Mononuclear cell (primary cell): ENCODE measurements around the gene B9D2. TPM values are rescaled to one million over a fixed set of nuclear protein-coding genes. Genes with fewer than 3 reads are reported as not detected.
A peak's percentile ranks its signal among the peaks of the same experiment; 100 is the strongest.
"Not testable (repeated sequence)": the region's sequence is repeated elsewhere in the genome, so short reads cannot be mapped to it uniquely, and the experiment has no call there.

Experiments
- H3K27me3 ChIP-seq: 2 replicates; pipeline ENCODE4 v1.6.0; 2011; ENCODE audit warnings: low read length, control low read depth; ENCODE audit not compliant: insufficient read depth
- H3K4me1 ChIP-seq: 2 replicates; pipeline ENCODE4 v1.5.1; 2011; ENCODE audit warnings: mild to moderate bottlenecking, low read length, control low read depth; ENCODE audit not compliant: insufficient read depth
- H3K4me3 ChIP-seq: 2 replicates; pipeline ENCODE4 v1.5.1; 2011; ENCODE audit warnings: mild to moderate bottlenecking, low read length, moderate library complexity
- H3K9me3 ChIP-seq: 2 replicates; pipeline ENCODE4 v1.5.1; 2011; ENCODE audit warnings: low read depth, mild to moderate bottlenecking, control low read depth, low read length
- total RNA-seq: library from RNA; depleted of rRNA; stranded (reverse); fragments of >200 nt; gene quantifications from one replicate; pipeline ENCODE4 v1.2.3, GENCODE V29; 2012

B9D2 gene
- total RNA-seq, 1 donor = 3.8 TPM

DNA sequence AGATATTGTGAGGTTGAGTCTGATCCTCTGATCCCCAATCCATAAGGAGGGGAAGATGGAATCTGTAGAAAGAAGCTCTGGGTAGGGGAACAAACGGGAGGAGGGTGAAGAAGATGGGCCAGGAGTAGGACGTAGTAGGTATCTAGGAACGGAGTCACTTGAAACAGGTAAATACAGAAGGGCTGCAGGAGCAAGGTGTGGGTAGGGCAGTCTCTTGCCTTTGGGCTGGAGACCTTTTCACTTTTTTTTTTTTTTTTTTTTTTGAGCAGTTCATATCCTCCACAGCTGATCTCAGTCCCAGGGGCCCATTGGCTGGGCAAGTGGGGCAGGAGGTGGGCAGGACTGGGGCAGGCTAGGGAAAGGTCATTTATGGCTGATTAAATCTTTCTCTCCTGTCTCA lies 35.1 kb upstream of the B9D2 start:
- Histone ChIP-seq H3K4me3 (no peak overlapping the region), H3K4me1 (peaks cover 34% of the 10 kb centered on the region), H3K9me3 (no peaks in the 10 kb centered on the region), H3K27me3 (no peaks in the 10 kb centered on the region)

DNA sequence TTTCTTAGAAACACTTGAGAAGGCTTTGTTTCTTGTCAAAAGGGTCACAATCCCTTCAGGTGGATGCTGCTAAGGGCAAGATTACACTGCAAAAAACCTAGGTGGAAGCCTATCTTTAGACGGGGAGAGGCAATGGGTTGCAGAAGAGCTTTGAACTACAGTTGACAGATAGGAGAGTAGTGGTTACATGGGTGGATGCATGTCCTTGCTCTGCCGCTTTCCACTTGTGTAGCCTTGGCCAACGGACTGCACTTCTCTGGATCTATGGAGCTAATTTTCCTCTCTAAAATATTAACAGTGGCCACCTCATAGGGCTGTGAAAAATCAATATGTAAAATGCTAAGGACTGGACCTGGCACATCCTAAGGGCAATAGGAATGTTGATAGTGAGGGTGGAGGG lies 34.6 kb upstream of the B9D2 start:
- H3K4me1 ChIP-seq = peaks cover 39% of the 10 kb centered on the region
- peak overlapping the region; percentile 92 for H3K4me3 ChIP-seq
- H3K27me3 ChIP-seq = no peaks in the 10 kb centered on the region
- no peaks in the 10 kb centered on the region for H3K9me3 ChIP-seq

DNA sequence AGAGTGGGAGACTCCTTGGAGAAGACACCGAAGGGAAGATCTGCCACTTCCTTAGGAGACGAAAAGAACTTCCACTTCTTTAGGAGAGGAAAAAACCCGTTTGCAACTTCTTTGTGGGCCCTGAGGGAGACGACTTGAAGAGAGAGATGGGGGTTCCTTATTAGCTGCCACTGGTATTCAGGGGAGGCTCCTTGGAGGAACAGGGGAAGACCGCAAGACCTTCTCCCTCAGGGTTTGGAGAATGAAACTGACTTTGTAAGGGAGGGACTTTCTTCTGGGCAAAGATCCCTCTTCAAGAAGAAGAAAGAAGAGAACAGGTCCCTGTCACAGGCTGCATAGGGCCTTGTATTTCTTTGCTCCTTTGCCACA lies 34.1 kb upstream of the B9D2 start:
- no peaks in the 10 kb centered on the region for H3K9me3 ChIP-seq
- peak overlapping the region; percentile 92 for H3K4me3 ChIP-seq
- H3K27me3 ChIP-seq = no peaks in the 10 kb centered on the region
- H3K4me1 ChIP-seq = peaks cover 40% of the 10 kb centered on the region

GRCh38 chr19:41397086-41398049 lies 33.4 kb upstream of the B9D2 start, which contains the start of the genes BCKDHA and EXOSC5:
Gene BCKDHA (plus strand): TSS chr19:41397818. CDS start chr19:41397828, 10 bp downstream.
Gene EXOSC5 (minus strand): TSS chr19:41397359. CDS start chr19:41397328, 31 bp downstream.
- no peaks in the 10 kb centered on the region for H3K9me3 ChIP-seq
- H3K27me3 ChIP-seq = no peaks in the 10 kb centered on the region

DNA sequence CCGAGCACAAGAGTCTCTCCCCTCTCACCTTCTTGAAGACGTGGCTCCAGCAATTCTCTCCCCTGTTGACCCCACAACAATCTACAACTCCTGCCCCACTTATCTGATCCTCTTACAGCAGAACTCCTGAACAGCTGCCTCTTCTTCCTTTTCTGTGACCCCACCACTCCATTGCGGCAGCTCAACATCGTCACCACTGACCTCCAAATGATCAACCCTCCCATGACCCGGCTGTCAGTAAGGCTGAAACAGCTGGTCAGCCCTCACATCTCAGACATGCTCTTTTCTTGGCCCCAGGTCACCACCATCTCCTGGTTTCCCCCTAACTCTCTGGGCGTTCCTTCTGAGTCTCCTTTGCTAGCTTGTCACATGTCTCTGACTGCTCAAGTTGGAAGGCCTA lies 31.4 kb upstream of the B9D2 start:
- Histone ChIP-seq H3K9me3 (no peaks in the 10 kb centered on the region), H3K4me1 (peaks cover 40% of the 10 kb centered on the region), H3K27me3 (no peaks in the 10 kb centered on the region), H3K4me3 (no peak overlapping the region)

More at GRCh38 chr19:41397086-41398049, 33.4 kb upstream of the B9D2 start, which contains the start of the genes BCKDHA and EXOSC5:
- Histone ChIP-seq H3K4me3 (peak within 1 kb of the TSS; percentile 92), H3K4me1 (peaks cover 40% of the 10 kb centered on the region)

DNA sequence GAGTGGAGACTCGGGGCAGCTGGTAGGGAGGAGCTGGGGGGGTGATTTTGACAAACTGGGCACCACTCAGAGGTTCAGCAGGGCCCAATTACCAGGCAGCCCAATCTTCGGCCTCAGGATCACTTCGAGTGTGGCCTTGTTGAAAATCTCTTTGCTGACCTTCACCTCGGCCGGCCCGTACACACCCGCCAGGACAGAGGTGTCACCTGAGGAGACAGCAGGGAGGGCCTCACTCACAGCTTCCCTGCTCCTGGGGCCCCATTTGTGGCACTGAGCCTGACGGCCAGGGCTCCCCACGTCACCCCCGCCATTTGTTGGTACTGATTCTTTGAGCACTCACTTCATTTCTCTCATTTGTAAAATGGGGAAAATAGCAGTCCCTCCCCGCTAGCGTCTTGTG lies 28.8 kb upstream of the B9D2 start:
- Histone ChIP-seq H3K27me3 (no peaks in the 10 kb centered on the region), H3K4me3 (no peak overlapping the region), H3K4me1 (peaks cover 26% of the 10 kb centered on the region), H3K9me3 (no peaks in the 10 kb centered on the region)

DNA sequence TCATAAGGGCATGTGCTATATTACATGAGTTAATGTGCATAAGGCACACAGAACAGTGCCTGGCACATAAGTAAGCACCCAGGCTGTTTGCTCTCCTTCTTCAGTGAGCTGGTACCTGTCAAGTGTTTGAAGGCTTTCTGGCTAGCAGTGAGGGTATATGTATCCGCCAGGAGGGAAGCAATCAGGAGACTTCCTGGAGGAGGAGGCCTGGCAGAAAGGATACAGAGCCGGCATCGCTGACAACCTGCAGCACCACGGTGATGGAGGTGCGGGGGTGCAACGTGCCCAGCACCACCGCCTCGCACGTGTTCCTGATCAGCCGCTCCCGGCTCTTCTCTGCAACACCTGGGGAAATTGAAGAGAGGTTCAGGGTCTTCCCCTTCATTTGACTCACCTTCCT lies 27.7 kb upstream of the B9D2 start:
- H3K4me3 ChIP-seq = no peak overlapping the region
- H3K4me1 ChIP-seq = peaks cover 23% of the 10 kb centered on the region
- H3K9me3 ChIP-seq = no peaks in the 10 kb centered on the region
- H3K27me3 ChIP-seq = no peaks in the 10 kb centered on the region

DNA sequence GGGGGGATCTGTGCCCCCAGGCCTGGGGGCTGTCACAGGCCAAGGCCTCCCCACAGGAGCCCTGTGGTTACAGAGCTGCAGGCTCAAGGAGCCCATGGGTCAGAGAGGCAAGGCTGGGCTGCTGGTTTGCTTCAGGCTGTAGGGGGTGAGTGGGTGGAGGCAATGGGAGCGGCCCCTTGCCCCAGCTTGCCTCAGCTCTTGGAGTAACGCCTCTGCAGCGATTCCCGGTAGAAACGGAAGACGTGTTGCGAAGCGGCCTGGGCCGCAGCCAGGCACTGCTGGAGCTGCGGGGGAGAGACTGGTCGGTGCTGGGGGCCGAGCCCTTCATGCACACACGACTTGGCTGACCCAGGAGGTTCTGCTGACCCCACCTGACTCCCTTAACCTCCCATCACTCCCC lies 22.5 kb upstream of the B9D2 start:
- Histone ChIP-seq H3K4me3 (no peak overlapping the region), H3K27me3 (no peaks in the 10 kb centered on the region), H3K9me3 (no peaks in the 10 kb centered on the region), H3K4me1 (no peaks in the 10 kb centered on the region)

- no peaks in the 10 kb centered on the region for H3K27me3 ChIP-seq
- H3K9me3 ChIP-seq = no peaks in the 10 kb centered on the region
- peaks cover 12% of the 10 kb centered on the region for H3K4me1 ChIP-seq
Observed at GRCh38 chr19:41384351-41384750, 20.4 kb upstream of the B9D2 start.

DNA sequence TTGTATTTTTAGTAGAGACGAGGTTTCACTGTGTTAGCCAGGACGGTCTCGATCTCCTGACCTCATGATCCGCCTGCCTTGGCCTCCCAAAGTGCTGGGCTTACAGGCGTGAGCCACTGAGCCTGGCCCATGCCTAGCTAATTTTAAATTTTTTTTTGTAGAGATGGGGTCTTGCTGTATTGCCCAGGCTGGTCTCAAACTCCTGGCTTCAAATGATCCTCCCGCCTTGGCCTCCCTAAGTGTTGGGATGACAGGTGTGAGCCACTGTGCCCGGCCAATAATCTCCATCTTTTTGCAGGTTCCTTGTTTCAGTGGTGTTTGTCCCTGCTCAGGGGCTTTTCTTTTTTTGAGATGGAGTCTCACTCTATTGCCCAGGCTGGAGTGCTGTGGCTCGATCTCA lies 17.6 kb upstream of the B9D2 start:
- H3K4me1 ChIP-seq = peaks cover 38% of the 10 kb centered on the region
- H3K27me3 ChIP-seq, H3K4me3 ChIP-seq, H3K9me3 ChIP-seq: not testable (repeated sequence)

More at GRCh38 chr19:41384351-41384750, 20.4 kb upstream of the B9D2 start:
- no peak overlapping the region for H3K4me3 ChIP-seq

- Histone ChIP-seq H3K4me3 (no peak overlapping the region), H3K27me3 (no peaks in the 10 kb centered on the region), H3K9me3 (no peaks in the 10 kb centered on the region), H3K4me1 (peaks cover 47% of the 10 kb centered on the region)
Observed at GRCh38 chr19:41377977-41378709, 14.2 kb upstream of the B9D2 start.

DNA sequence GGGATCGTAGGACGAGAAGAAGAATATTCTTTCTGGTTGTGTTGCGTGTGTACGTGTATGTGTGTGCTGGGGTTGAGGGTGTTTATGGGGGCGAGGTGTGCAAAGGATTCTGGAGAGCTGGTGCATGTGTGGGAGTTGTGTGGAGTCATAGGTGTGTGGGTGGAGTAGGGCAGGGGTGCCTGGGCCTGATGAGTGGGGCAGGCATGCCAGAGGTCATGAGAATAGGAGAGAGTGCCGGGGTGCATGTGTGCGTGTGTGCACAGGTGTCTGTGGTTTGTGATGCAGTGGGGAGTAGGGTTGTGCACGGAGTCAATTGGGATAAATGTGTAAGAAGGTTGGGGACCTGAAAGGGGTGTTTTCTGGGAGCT lies 13.0 kb upstream of the B9D2 start:
- peaks cover 47% of the 10 kb centered on the region for H3K4me1 ChIP-seq
- H3K9me3 ChIP-seq = no peaks in the 10 kb centered on the region
- peak overlapping the region; percentile 64 for H3K4me3 ChIP-seq
- H3K27me3 ChIP-seq = no peaks in the 10 kb centered on the region

GRCh38 chr19:41376241-41376997 lies 12.5 kb upstream of the B9D2 start, which contains the start of gene TMEM91:
Gene TMEM91 (plus strand): TSS chr19:41376533. CDS start chr19:41378310, 1,777 bp downstream.
- H3K4me1 ChIP-seq = peaks cover 47% of the 10 kb centered on the region

GRCh38 chr19:41373993-41374392 lies 10.0 kb upstream of the B9D2 start:
- H3K27me3 ChIP-seq = no peaks in the 10 kb centered on the region
- H3K4me1 ChIP-seq = peaks cover 35% of the 10 kb centered on the region
- H3K9me3 ChIP-seq = no peaks in the 10 kb centered on the region
- no peak overlapping the region for H3K4me3 ChIP-seq

More at GRCh38 chr19:41376241-41376997, 12.5 kb upstream of the B9D2 start, which contains the start of gene TMEM91:
- peak within 1 kb of the TSS; percentile 64 for H3K4me3 ChIP-seq
- H3K9me3 ChIP-seq = no peaks in the 10 kb centered on the region
- no peaks in the 10 kb centered on the region for H3K27me3 ChIP-seq
